HG02840 (cell line): Measurements from ENCODE around the gene KCMF1.

Experiments
- ATAC-seq: cut with Tn5 transposase; IDR thresholded peaks from one replicate; pipeline ENCODE4 v1.9.1; 2021; ENCODE audit warnings: mild to moderate bottlenecking, moderate library complexity, moderate number of reproducible peaks; ENCODE audit not compliant: unreplicated experiment, low FRiP score

Gene KCMF1

GRCh38 chr2:85076618-85077274, 105.8 kb downstream of the KCMF1 start:
- ATAC-seq, result no peak

- ATAC-seq, result no peak
Measured at GRCh38 chr2:85077859-85078419, 107.0 kb downstream of the KCMF1 start.

- ATAC-seq, result no peak
Measured at GRCh38 chr2:85078536-85078935, 107.6 kb downstream of the KCMF1 start.

GRCh38 chr2:85083092-85083491, 112.1 kb downstream of the KCMF1 start:
- no peak for ATAC-seq

GRCh38 chr2:85085563-85085962, 114.6 kb downstream of the KCMF1 start:
- no peak for ATAC-seq

GRCh38 chr2:85087541-85087940, 116.6 kb downstream of the KCMF1 start:
- ATAC-seq, result no peak

GRCh38 chr2:85088921-85089320, 118.0 kb downstream of the KCMF1 start:
- ATAC-seq, result no peak

GRCh38 chr2:85089585-85089984, 118.6 kb downstream of the KCMF1 start:
- no peak for ATAC-seq

GRCh38 chr2:85091838-85092237, 120.9 kb downstream of the KCMF1 start:
- ATAC-seq, result no peak

- no peak for ATAC-seq
Measured at GRCh38 chr2:85095094-85095493, 124.1 kb downstream of the KCMF1 start.

GRCh38 chr2:85096616-85097015, 125.7 kb downstream of the KCMF1 start:
- ATAC-seq, result no peak

- no peak for ATAC-seq
Measured at GRCh38 chr2:85104228-85104627, 133.3 kb downstream of the KCMF1 start.

- ATAC-seq, result no peak
Measured at GRCh38 chr2:85106489-85107180, 135.7 kb downstream of the KCMF1 start.
